Dedifferentiated amniotic fluid mesenchymal stem cell (primary cell): ENCODE measurements around the gene SMC4.
"Not testable (repeated sequence)": the region's sequence is repeated elsewhere in the genome, so short reads cannot be mapped to it uniquely, and the experiment has no call there.

Experiments
- DNase-seq: peaks from one replicate; pipeline ENCODE4 v3.0.0-alpha.2; 2016; ENCODE audit errors: extremely low spot score

The SMC4 gene

GRCh38 chr3:160399125-160400029 lies at the start of gene SMC4, which contains the start of gene IFT80:
TSS of gene SMC4 (plus strand) at chr3:160399650. CDS start at chr3:160400827, 1,177 bp downstream.
TSS of gene IFT80 (minus strand) at chr3:160399225. CDS start at chr3:160384600, 14,625 bp downstream.
- peak; percentile 97 for DNase-seq

DNA sequence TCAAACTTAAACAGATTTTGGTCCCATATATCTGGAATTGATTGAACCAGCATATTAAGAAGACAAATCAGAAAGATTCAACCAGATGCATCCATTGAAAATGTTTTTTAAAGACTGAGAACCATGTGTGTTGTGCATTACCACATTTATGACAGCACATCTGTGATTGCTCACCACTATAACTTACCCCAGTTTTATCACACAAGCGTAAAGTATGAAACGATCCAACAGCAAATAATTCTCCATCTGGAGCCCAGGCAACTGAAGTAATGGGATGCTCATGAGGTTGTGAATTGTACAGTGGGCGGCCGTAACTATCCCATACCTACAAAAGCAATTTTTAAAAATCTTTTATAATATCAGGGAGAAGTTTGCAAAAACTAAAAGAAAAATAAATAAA lies 43.6 kb upstream of the SMC4 start:
- no peak for DNase-seq

DNA sequence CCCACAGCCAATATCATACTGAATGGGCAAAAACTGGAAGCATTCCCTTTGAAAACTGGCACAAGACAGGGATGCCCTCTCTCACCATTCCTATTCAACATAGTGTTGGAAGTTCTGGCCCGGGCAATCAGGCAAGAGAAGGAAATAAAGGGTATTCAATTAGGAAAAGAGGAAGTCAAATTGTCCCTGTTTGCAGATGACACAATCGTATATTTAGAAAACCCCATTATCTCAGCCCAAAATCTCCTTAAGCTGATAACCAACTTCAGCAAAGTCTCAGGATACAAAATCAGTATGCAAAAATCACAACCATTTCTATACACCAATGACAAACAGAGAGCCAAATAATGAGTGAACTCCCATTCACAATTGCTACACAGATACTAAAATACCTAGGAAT lies 36.6 kb upstream of the SMC4 start:
- DNase-seq: not testable (repeated sequence)

- DNase-seq: no peak
Measured at GRCh38 chr3:160365869-160366522, 33.5 kb upstream of the SMC4 start.

DNA sequence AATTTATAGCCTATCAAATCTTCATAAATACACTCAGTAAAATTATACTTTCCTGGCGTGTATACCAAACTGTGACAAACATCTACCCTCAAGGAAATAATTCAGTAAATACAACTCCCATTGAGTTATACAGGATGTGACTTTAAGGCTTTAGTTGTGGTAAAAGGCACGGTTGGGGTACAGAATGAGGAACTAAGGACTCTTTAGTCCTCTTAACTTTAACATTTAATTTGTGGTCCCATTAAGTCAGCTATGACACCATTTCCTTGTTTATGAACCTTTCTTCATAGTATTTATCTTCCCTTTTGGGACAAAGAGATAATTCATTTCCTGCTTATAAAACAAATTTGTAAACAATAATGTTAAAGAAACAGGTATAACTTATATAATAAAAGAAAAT lies 30.6 kb upstream of the SMC4 start:
- DNase-seq: no peak

DNA sequence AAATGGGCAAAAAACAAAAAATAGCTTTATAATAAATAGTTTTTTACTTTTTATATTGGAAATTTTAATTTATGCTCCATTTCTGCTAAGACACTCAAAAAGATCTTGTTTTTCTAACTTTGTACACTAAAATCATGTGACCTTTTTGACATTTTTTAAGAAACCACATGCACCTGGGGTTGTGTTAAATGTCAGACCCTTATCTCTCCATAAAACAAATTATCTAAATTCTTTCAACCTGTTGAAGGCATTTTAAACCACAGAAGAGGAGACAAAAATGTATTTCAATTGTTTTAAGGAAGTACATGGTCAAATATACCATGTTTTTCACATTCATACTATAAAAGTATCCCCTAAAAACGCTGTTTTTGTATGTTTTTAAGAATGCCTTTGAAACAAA lies 29.7 kb upstream of the SMC4 start:
- DNase-seq: no peak

DNA sequence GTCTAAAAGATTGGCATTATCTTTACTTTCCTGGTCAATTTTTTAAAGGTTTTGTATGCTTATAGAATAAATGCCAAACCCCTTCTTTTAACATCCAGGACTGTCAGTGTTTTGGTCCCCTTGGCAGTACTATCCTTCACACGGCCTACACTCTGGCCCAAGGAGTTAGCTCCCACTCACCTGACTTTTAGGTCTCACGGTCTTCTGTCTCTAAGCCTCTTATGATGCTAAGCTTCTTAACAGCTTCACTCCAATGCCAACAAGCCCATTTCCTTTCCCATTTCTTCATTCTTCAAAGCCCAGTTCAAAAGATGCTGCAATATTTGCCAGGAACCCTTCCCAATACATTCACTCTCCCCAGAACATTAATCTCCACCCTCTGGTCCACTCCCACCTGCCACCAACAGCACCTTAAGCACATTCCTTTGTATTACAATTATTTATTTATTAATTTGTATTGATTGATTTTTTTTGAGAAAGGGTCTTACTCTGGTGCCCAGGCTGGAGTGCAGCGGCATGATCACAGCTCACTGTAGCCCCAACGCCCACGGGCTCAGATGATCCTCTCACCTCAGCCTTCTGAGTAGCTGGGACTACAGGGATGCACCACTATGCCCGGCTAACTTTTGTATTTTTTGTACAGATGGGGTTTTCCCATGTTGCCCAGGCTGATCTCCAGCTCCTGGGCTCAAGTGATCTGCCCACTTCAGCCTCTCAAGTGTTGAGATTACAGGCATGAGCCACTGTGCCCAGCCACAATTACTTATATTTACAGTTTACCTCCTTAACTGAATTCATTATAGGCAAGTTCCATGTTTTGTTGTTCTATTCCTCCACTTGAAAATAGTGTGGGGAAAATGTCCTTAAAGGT lies 28.2 kb upstream of the SMC4 start:
- no peak for DNase-seq

GRCh38 chr3:160372780-160373179 lies 26.7 kb upstream of the SMC4 start:
- DNase-seq: peak; percentile 31

DNA sequence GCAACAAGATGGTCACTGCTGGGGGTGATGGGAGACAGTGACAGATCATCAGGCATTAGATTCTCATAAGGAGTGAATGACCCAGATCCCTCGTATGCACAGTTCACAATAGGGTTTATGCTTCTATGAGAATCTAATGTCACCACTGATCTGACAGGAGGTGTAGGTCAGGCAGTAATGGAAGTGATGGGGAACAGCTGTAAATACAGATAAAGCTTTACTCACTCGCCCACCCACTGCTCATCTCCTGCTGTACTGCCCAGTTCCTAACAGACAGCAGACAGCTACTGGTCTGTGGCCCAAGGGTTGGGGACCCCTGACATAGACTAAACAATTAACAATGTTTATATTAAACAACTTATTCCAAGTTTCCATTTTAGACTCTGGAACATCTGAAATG lies 25.8 kb upstream of the SMC4 start:
- DNase-seq: no peak

DNA sequence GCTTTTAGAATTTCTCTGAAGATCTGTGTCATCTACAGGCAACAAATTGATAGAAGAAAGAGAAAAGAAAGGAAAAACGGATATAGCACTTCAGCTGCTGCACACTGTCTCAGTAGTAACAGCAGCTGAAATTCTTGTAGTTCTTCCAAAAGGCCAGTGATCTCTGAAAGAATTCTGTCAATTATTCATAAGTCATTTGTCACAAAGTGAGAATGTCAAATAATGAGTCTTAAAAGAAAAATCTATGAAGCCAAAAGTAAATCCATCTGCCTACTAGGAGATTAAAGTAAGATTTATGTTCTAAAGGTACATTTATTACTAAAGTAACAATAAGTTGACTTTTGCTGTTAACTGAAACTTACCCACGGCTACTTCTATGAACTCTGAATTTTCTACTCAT lies 25.0 kb upstream of the SMC4 start:
- no peak for DNase-seq

GRCh38 chr3:160374925-160375324 lies 24.5 kb upstream of the SMC4 start:
- DNase-seq: no peak

DNA sequence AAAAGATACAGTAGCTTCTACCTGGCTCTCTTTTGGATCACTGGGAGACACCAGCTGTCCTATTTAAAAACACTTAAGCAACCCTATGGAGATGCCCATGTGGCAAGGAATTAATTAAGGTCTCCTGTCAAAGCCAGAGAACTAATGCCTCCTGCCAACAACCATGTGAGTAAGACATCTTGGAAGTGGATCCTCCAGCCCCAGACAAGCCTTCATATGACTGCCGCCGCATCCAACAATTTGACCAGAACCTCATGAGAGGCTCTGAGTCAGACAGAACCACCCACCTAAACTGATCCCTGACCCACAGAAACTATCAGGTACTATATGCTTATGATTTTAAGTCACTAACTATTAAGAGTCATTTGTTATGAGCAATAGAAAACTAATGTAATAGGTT lies 22.8 kb upstream of the SMC4 start:
- DNase-seq: no peak

DNA sequence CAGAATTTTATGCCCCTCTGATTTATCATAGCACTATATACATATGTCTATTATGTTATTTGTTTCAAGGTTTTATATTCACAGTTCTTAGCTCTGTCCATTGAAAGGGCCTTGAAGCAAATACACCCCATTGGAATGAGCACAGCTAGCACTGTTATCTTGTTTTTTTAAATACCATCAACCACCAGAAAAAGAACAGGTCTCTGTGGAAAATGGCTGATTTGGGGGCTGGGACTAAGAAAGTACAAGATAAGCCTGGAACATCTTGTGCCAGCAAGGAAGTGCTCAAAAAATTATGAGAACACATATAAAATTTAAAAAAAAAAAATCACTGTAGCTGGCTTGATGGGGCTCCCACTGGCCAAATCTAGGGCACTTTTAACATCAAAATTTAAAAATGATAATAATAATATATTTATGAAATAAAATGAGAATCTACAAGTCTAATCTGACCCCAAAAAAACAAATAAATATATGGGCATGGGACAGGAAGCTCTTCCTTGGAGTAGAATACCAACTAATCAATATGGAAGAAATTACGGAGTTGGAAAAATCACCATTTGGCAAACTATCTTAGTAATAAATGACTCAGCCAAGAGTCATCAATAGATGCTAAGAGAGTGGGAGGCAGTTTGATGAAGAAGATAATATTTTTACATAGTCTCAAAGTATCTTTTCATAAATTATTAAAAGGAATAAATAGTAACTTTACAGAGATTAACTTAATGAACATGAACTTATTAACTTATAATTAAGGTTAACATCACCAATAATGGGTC lies 20.9 kb upstream of the SMC4 start:
- no peak for DNase-seq

DNA sequence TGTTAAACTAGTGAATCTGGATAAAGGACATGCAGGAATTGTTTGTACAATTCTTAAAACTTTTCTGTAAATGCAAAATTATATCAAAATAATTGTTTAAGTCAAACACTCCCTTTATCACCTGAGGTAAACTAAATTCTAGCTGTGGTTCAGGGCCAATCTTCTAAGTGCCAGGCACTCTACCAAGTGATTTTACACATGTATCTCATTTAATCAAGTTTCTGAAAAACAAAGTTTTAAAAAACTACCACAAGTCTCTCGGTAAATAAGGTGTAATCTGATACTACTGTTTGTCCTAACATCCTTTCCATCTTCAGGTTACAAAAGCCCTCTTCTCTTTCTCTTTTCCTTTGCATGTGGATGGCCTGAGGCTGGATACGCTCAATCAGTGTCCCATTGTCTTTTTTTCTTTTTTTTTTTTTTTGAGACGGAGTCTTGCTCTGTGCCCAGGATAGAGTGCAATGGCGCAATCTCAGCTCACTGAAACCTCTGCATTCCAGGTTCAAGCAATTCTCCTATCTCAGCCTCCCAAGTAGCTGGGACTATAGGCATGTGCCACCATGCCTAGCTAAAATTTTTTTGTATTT lies 19.7 kb upstream of the SMC4 start:
- no peak for DNase-seq

GRCh38 chr3:160381470-160381869 lies 18.0 kb upstream of the SMC4 start:
- no peak for DNase-seq

- no peak for DNase-seq
Measured at GRCh38 chr3:160384639-160385318, 14.7 kb upstream of the SMC4 start.

- no peak for DNase-seq
Measured at GRCh38 chr3:160390565-160391138, 8.8 kb upstream of the SMC4 start.

DNA sequence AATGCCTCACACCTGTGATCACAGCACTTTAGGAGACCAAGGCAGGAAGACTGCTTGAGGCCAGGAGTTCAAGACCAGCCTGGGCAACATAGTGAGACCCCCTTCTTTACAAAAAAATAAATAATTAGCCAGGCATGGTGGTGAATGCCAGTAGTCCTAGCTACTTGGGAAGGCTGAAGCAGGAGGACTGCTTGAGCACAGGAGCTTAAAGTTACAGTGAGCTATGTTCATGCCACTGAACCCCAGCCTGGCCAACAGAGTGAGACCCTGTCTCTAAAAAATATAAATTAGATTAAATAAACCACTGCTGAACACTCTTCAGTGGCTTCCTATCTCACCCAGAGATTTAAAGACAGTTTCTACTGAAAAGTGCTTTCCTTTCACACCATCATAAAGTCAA lies 6.7 kb upstream of the SMC4 start:
- no peak for DNase-seq

- no peak for DNase-seq
Measured at GRCh38 chr3:160393346-160394008, 6.0 kb upstream of the SMC4 start.

- DNase-seq: no peak
Measured at GRCh38 chr3:160394009-160394392, 5.4 kb upstream of the SMC4 start.
